Islet of Langerhans (tissue), 1 donor: ENCODE data around the gene MDH2.
"Not testable (repeated sequence)": the region's sequence is repeated elsewhere in the genome, so short reads cannot be mapped to it uniquely, and the experiment has no call there.

Experiments
- FAIRE-seq: peaks from one replicate; lab custom pipeline; 2011; peaks lifted over from hg19 to GRCh38; lab: Jason Lieb, UNC

Gene MDH2

GRCh38 chr7:76114742-76115141 is 66.8 kb downstream of the MDH2 start:
- not testable (repeated sequence) for FAIRE-seq
